ENCODE measurements around the gene AQP2.

Gene AQP2

DNA sequence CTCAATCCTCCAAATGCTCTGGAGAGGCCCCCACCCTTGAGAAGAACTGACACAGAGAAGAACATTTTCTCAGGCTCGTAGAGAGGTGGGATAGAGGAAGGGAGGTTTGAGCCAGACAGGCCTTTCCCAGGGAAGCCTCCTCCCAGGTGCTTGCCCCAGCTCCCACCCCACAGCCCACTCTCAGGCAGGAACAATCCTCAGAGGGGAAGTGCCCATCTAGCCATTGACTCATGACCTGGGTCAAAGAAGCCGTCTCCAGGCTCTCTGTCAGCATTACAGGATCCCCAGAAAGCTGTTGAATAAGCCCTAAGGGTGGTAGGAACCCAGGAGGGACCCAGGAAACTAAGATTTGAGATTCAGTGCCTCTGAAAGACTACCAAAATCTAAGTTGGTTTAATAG is 26.0 kb downstream of the AQP2 start:
- in situ Hi-C loops (cut with HindIII; ENCODE audit: low sequenced_read_pairs): no loop called here
- TF ChIP-seq, protein P1, sequence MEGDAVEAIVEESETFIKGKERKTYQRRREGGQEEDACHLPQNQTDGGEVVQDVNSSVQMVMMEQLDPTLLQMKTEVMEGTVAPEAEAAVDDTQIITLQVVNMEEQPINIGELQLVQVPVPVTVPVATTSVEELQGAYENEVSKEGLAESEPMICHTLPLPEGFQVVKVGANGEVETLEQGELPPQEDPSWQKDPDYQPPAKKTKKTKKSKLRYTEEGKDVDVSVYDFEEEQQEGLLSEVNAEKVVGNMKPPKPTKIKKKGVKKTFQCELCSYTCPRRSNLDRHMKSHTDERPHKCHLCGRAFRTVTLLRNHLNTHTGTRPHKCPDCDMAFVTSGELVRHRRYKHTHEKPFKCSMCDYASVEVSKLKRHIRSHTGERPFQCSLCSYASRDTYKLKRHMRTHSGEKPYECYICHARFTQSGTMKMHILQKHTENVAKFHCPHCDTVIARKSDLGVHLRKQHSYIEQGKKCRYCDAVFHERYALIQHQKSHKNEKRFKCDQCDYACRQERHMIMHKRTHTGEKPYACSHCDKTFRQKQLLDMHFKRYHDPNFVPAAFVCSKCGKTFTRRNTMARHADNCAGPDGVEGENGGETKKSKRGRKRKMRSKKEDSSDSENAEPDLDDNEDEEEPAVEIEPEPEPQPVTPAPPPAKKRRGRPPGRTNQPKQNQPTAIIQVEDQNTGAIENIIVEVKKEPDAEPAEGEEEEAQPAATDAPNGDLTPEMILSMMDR (IDR thresholded peaks at IDR 0.05; ENCODE audit: low read depth, low read length, missing control alignments): no peak
- DNase-seq (ENCODE audit: low read depth): no peak
- no peak overlapping the region for H3K4me3 ChIP-seq (ENCODE audit: low read depth, low read length)

DNA sequence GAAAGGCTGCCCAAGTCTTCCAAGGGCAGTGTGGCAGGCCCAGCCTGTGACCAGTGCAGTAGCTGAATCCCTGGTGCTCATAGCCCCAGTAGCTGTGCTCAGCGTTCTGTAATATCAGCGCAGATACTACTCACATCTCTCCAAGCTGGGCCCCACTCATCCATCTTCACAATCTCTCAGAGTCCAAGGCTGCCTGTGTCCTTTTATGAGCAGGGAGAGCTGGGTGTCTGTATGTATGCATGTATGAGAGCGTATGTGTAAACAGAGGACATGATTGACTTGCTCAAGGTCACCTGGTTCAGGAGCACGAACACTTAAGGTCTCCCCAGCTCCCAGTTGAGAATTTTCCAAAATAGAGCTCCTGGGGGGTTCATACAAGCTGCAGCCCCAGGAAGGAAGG is 27.6 kb downstream of the AQP2 start:
- no peak for DNase-seq (ENCODE audit: low read depth)
- in situ Hi-C loops (cut with HindIII; ENCODE audit: low sequenced_read_pairs): no loop called here
- TF ChIP-seq, protein P1 (IDR thresholded peaks at IDR 0.05; ENCODE audit: low read depth, low read length, missing control alignments): no peak
- H3K4me3 ChIP-seq (ENCODE audit: low read depth, low read length): no peak overlapping the region

DNA sequence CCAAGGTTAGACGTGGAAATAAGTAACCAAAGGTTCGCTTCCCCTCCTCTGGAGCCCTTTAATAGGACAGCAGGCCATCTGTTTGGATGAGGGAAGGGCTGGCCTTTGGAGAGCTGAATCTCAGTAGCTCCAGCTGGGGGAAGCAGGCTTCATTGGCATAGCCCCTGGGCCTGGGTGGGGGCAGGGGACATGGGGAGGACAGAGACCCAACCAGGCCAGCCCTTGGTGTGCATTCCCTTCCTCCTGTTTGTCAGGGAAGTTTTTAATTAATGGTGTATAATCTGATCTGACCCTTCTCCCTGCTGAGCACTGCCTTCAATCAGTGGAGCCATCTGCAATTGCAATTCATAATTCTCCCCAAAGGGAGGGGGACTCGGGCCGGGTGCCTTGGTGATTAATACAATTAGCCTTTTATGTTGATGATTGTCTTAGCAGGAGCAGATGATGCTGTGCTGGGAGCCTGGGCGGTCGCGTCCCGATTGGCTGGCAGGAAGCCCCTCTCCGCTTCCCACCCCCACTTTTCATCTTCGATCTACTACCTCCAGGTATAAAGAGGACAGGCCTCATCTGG is 28.6 kb downstream of the AQP2 start:
- no peak overlapping the region for H3K4me3 ChIP-seq (ENCODE audit: low read depth, low read length)
- TF ChIP-seq, protein P1 (IDR thresholded peaks at IDR 0.05; ENCODE audit: low read depth, low read length, missing control alignments): no peak
- DNase-seq (ENCODE audit: low read depth): no peak
- in situ Hi-C loops (cut with HindIII; ENCODE audit: low sequenced_read_pairs): no loop called here

DNA sequence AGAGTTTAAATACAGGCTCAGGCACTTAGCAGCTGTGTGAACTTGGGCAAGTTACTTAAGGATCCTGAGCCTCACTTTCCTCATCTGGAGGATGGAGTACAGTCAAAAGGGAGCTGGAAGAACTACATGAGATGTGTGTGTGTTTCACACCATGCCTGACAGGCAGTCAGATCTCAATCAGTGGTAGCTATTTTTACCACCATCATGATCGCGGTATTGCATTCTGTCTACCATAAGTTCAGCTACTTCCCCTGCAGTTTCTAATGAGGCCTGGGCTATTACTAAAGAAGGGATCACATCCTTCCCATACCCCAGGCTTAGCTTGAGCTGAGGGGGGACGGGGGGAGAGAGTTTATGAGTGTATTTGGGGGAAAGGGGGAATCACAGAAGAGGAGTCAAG is 29.3 kb downstream of the AQP2 start:
- no peak overlapping the region for H3K4me3 ChIP-seq (ENCODE audit: low read depth, low read length)
- in situ Hi-C loops (cut with HindIII; ENCODE audit: low sequenced_read_pairs): no loop called here
- DNase-seq (ENCODE audit: low read depth): no peak
- TF ChIP-seq, protein P1 (IDR thresholded peaks at IDR 0.05; ENCODE audit: low read depth, low read length, missing control alignments): no peak

DNA sequence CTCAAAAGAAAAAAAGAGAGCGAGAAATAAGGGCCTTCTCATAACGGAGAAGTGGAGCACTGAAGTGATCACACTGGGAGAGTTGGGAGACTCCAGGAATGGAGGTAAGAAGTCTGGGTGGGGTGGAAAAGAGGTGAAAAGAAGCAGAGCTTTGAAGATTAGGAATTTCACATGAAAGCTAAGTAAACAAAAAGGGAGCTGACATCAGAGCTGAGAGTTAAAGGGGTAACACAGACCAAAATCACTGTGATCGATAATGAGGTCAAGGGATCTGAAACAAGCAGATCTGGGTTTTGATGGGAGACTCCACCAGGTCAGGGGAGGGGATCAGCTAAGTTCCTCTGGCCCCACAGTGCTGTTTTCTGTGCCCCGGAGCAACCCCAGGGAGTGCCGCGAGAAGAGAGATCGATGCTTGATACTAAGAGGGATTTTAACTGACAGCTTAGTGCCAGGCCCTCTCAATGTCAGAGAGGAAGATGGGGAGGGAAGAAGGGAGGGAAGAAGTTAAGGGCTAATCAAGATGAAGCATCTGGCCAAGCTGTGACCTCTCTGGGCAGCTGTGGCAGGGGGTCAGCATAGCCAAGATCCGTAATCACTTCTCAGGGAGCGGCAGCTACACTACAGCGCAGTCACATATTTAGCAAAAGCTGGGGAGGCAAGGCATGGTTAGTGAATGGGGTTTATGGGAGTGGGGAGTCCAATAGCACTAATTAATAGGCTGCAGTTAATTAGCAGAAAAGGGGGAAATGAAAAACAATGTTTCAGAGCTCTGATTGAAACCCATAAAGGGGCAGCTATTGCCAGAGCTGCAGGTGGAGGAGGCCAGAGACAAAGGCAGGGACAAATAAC is 30.2 kb downstream of the AQP2 start:
- no peak for DNase-seq (ENCODE audit: low read depth)
- TF ChIP-seq, protein P1 (IDR thresholded peaks at IDR 0.05; ENCODE audit: low read depth, low read length, missing control alignments): no peak
- in situ Hi-C loops (cut with HindIII; ENCODE audit: low sequenced_read_pairs): no loop called here
- no peak overlapping the region for H3K4me3 ChIP-seq (ENCODE audit: low read depth, low read length)

DNA sequence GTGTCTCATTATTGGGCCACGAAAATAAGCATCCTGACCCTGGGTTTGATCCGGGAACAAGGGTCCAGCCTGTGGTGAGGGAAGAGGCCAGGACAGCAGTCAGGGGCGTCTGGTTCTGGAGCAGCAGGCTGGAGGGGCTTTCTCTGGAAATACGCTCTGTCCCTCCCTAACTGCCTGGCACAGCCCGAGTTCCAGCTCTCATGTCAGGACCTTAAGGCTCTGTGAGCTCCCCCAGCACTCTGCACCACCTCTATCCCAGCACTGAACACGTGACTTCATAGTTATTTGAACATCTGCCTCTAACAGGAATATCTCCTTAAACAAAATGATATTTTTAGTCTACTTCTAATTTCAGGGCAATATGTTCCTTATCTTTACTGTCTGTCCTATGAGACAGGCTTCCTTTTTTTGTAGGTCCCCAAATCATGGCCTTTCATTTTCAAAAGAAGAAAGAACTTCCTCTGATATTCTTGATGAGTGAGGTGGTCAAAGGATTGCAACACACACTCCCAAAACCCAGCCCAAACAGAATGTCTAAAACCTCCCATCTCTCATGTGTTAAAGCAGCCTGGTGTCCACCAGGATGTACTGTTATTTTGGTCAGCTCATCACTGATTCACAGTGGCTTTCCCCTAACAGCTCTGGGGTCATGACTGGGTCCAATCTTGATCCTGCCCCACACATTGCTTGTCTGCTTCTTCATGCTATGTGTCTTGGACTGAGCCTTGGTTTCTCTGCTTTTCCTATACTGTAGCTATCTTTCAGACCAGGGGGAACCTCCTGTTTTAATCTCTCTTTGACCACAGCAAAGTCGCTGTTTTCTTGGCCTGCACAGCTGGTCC is 31.9 kb downstream of the AQP2 start:
- in situ Hi-C loops (cut with HindIII; ENCODE audit: low sequenced_read_pairs): no loop called here
- TF ChIP-seq, protein P1 (IDR thresholded peaks at IDR 0.05; ENCODE audit: low read depth, low read length, missing control alignments): no peak
- no peak for DNase-seq (ENCODE audit: low read depth)
- H3K4me3 ChIP-seq (ENCODE audit: low read depth, low read length): no peak overlapping the region

Data from astrocyte of the cerebellum (primary cell).